Fibroblast of skin of left biceps (primary cell): ENCODE data around the gene B3GALT5.
"Not testable (repeated sequence)": the region's sequence is repeated elsewhere in the genome, so short reads cannot be mapped to it uniquely, and the experiment has no call there.

Experiments
- DNase-seq, 2 experiments: peaks; one replicate each; pipeline ENCODE4 v3.0.0-alpha.2; 2013; ENCODE audit warnings: low read depth in 2 of 2

B3GALT5 gene

GRCh38 chr21:39666681-39667315 is 54.1 kb downstream of the B3GALT5 start:
- DNase-seq: no peak

- DNase-seq: no peak
Observed at GRCh38 chr21:39667353-39667891, 54.7 kb downstream of the B3GALT5 start.

- no peak for DNase-seq
Observed at GRCh38 chr21:39668369-39668768, 55.6 kb downstream of the B3GALT5 start.

GRCh38 chr21:39669485-39669884 is 56.7 kb downstream of the B3GALT5 start:
- no peak for DNase-seq

- no peak for DNase-seq
Observed at GRCh38 chr21:39669976-39670661, 57.4 kb downstream of the B3GALT5 start.

- DNase-seq: no peak
Observed at GRCh38 chr21:39670701-39671100, 58.0 kb downstream of the B3GALT5 start.

- no peak for DNase-seq
Observed at GRCh38 chr21:39671986-39672385, 59.2 kb downstream of the B3GALT5 start.

GRCh38 chr21:39673163-39673562 is 60.4 kb downstream of the B3GALT5 start:
- DNase-seq: no peak

- no peak for DNase-seq
Observed at GRCh38 chr21:39673736-39674135, 61.0 kb downstream of the B3GALT5 start.

- no peak for DNase-seq
Observed at GRCh38 chr21:39674801-39675200, 62.1 kb downstream of the B3GALT5 start.

GRCh38 chr21:39675590-39675989 is 62.9 kb downstream of the B3GALT5 start:
- no peak for DNase-seq

GRCh38 chr21:39675993-39676661 is 63.4 kb downstream of the B3GALT5 start:
- no peak for DNase-seq

- DNase-seq: no peak
Observed at GRCh38 chr21:39680216-39680615, 67.5 kb downstream of the B3GALT5 start.

- no peak for DNase-seq
Observed at GRCh38 chr21:39681257-39681656, 68.5 kb downstream of the B3GALT5 start.

- peak; percentile 36 to 55 for DNase-seq
Observed at GRCh38 chr21:39681845-39682244, 69.1 kb downstream of the B3GALT5 start.

GRCh38 chr21:39685236-39685635 is 72.5 kb downstream of the B3GALT5 start:
- no peak for DNase-seq

GRCh38 chr21:39685991-39686390 is 73.3 kb downstream of the B3GALT5 start:
- DNase-seq: no peak

- no peak for DNase-seq
Observed at GRCh38 chr21:39686646-39687468, 74.1 kb downstream of the B3GALT5 start.

- no peak for DNase-seq
Observed at GRCh38 chr21:39688010-39688409, 75.3 kb downstream of the B3GALT5 start.

GRCh38 chr21:39689860-39690259 is 77.1 kb downstream of the B3GALT5 start:
- not testable (repeated sequence) for DNase-seq

- DNase-seq: no peak
Observed at GRCh38 chr21:39690454-39690853, 77.7 kb downstream of the B3GALT5 start.

GRCh38 chr21:39694750-39695149 is 82.0 kb downstream of the B3GALT5 start:
- no peak for DNase-seq
